ENCODE measurements around the gene C1QL1. TPM values are rescaled to one million over a fixed set of nuclear protein-coding genes. Genes with fewer than 3 reads are reported as not detected.
A peak's percentile ranks its signal among the peaks of the same experiment; 100 is the strongest.

Gene C1QL1
- total RNA-seq, 2 donors from 2014 or later = 2.3 to 2.9 TPM

GRCh38 chr17:44971776-44972483, 3.8 kb upstream of the C1QL1 start:
- Histone ChIP-seq H3K27ac (no peak overlapping the region), H3K27me3 (peaks cover 0 to 9% of the 10 kb centered on the region in 2 donors), H3K36me3 (replicated peaks in 1 of 2; ENCODE audit: insufficient read depth in 1 of 2, low read depth in 2 of 2) (no peaks in the 10 kb centered on the region), H3K9me3 (no peaks in the 10 kb centered on the region), H3K4me1 (peaks cover 25% of the 10 kb centered on the region), H3K4me3 (no peak overlapping the region)
- no peak for ATAC-seq
- 73 to 81% methylated on average over 4 to 8 of the region's 8 CpGs for WGBS, 2 donors
- DNase-seq = no peak
- TF ChIP-seq POLR2A (IDR thresholded peaks at IDR 0.05) (no peak), CTCF (IDR thresholded peaks at IDR 0.05) (no peak)
- intact Hi-C loops (cut with DNase I) = no loop called here

GRCh38 chr17:44970136-44970741, 2.1 kb upstream of the C1QL1 start:
- 7% methylated on average over 23 of the region's 55 CpGs; no CpG with 5 or more reads in 1 of the 2 donors for WGBS, 2 donors
- TF ChIP-seq CTCF (IDR thresholded peaks at IDR 0.05) = no peak
- no peak for TF ChIP-seq POLR2A (IDR thresholded peaks at IDR 0.05)
- peaks cover 26% of the 10 kb centered on the region for H3K4me1 ChIP-seq
- intact Hi-C loops (cut with DNase I) = no loop called here
- no peak overlapping the region for H3K4me3 ChIP-seq
- DNase-seq (peak in 1 of 4 donors; percentile 22), ATAC-seq (no peak)
- peaks cover 0 to 23% of the 10 kb centered on the region in 2 donors for H3K27me3 ChIP-seq
- H3K27ac ChIP-seq = no peak overlapping the region
- H3K36me3 ChIP-seq (replicated peaks in 1 of 2; ENCODE audit: insufficient read depth in 1 of 2, low read depth in 2 of 2) = no peaks in the 10 kb centered on the region
- no peaks in the 10 kb centered on the region for H3K9me3 ChIP-seq

- Histone ChIP-seq H3K9me3 (no peaks in the 10 kb centered on the region), H3K36me3 (replicated peaks in 1 of 2; ENCODE audit: insufficient read depth in 1 of 2, low read depth in 2 of 2) (no peaks in the 10 kb centered on the region), H3K4me1 (peaks cover 26% of the 10 kb centered on the region), H3K4me3 (no peak overlapping the region), H3K27ac (no peak overlapping the region), H3K27me3 (peaks cover 0 to 23% of the 10 kb centered on the region in 2 donors)
- intact Hi-C loops (cut with DNase I) = no loop called here
- DNase-seq (no peak), ATAC-seq (no peak)
- 52 to 54% methylated on average over 19 of the region's 19 CpGs for WGBS, 2 donors
- TF ChIP-seq CTCF (IDR thresholded peaks at IDR 0.05) (no peak), POLR2A (IDR thresholded peaks at IDR 0.05) (no peak)
Observed at GRCh38 chr17:44969144-44969780, 1.2 kb upstream of the C1QL1 start.

- DNase-seq (no peak), ATAC-seq (peak; percentile 18)
- WGBS, 2 donors = 1% methylated on average over 46 of the region's 47 CpGs; no CpG with 5 or more reads in 1 of the 2 donors
- intact Hi-C loops (cut with DNase I) = no loop called here
- Histone ChIP-seq H3K9me3 (no peaks in the 10 kb centered on the region), H3K36me3 (replicated peaks in 1 of 2; ENCODE audit: insufficient read depth in 1 of 2, low read depth in 2 of 2) (no peaks in the 10 kb centered on the region), H3K4me3 (no peak overlapping the region), H3K27ac (no peak overlapping the region), H3K27me3 (peaks cover 0 to 23% of the 10 kb centered on the region in 2 donors), H3K4me1 (peaks cover 26% of the 10 kb centered on the region)
- no peak for TF ChIP-seq CTCF (IDR thresholded peaks at IDR 0.05)
- no peak for TF ChIP-seq POLR2A (IDR thresholded peaks at IDR 0.05)
Observed at GRCh38 chr17:44967907-44968224, 237 bp downstream of the C1QL1 start.

All from body of pancreas (tissue), 4 donors.